GM21717 (cell line): ENCODE data around the gene FADS3.
A peak's percentile ranks its signal among the peaks of the same experiment; 100 is the strongest.

Experiments used
- ATAC-seq: cut with Tn5 transposase; IDR thresholded peaks from one replicate; pipeline ENCODE4 v1.9.1; 2021; ENCODE audit warnings: mild to moderate bottlenecking, moderate library complexity; ENCODE audit not compliant: unreplicated experiment

Gene FADS3

GRCh38 chr11:61891331-61892084, at the start of gene FADS3:
TSS of gene FADS3 (minus strand) at chr11:61891545. CDS start at chr11:61891381, 164 bp downstream.
- peak; percentile 54 for ATAC-seq

GRCh38 chr11:61940466-61940865, 49.1 kb upstream of the FADS3 start:
- no peak for ATAC-seq

GRCh38 chr11:61935861-61936260, 44.5 kb upstream of the FADS3 start:
- no peak for ATAC-seq

- no peak for ATAC-seq
These were observed 39.6 kb upstream of the FADS3 start for GRCh38 chr11:61930933-61931332.

GRCh38 chr11:61928606-61929005, 37.3 kb upstream of the FADS3 start:
- ATAC-seq = no peak

- no peak for ATAC-seq
These were observed 36.2 kb upstream of the FADS3 start for GRCh38 chr11:61927501-61927900.

GRCh38 chr11:61926235-61926634, 34.9 kb upstream of the FADS3 start:
- no peak for ATAC-seq

- ATAC-seq = no peak
These were observed 34.4 kb upstream of the FADS3 start for GRCh38 chr11:61925736-61926135.

GRCh38 chr11:61924064-61924455, 32.7 kb upstream of the FADS3 start:
- no peak for ATAC-seq

- no peak for ATAC-seq
These were observed 32.1 kb upstream of the FADS3 start for GRCh38 chr11:61923166-61924063.

GRCh38 chr11:61922539-61922938, 31.2 kb upstream of the FADS3 start:
- ATAC-seq = no peak

- no peak for ATAC-seq
These were observed 30.1 kb upstream of the FADS3 start for GRCh38 chr11:61921446-61921845.

- ATAC-seq = no peak
These were observed 28.6 kb upstream of the FADS3 start for GRCh38 chr11:61919705-61920631.

- no peak for ATAC-seq
These were observed 27.8 kb upstream of the FADS3 start for GRCh38 chr11:61918938-61919704.

- ATAC-seq = no peak
These were observed 27.0 kb upstream of the FADS3 start for GRCh38 chr11:61918251-61918937.

GRCh38 chr11:61917334-61918109, 26.2 kb upstream of the FADS3 start, which contains the start of gene RAB3IL1:
TSS of gene RAB3IL1 (minus strand) at chr11:61917566. CDS start at chr11:61917367, 199 bp downstream.
- no peak for ATAC-seq

- ATAC-seq = no peak
These were observed 25.5 kb upstream of the FADS3 start for GRCh38 chr11:61916737-61917333.

GRCh38 chr11:61914471-61915171, 23.3 kb upstream of the FADS3 start:
- no peak for ATAC-seq
